GM23248 (cell line): Measurements from ENCODE around the gene BOLA2B.
"Not testable (repeated sequence)": the region's sequence is repeated elsewhere in the genome, so short reads cannot be mapped to it uniquely, and the experiment has no call there.

Experiments used
- EZH2 ChIP-seq: fragments of 200-600 bp; sonication (generic); IDR thresholded peaks from 2 replicates; pipeline ENCODE4 v1.6.1; 2018; ENCODE audit warnings: antibody characterized with exemption, mild to moderate bottlenecking; ENCODE audit not compliant: insufficient read depth, poor library complexity, severe bottlenecking
- EZH2phosphoT487 ChIP-seq: fragments of 200-600 bp; sonication (generic); IDR thresholded peaks from 2 replicates; pipeline ENCODE4 v1.6.1; 2018; ENCODE audit warnings: antibody characterized with exemption, moderate library complexity, mild to moderate bottlenecking, low read depth; ENCODE audit not compliant: insufficient read depth

DNA sequence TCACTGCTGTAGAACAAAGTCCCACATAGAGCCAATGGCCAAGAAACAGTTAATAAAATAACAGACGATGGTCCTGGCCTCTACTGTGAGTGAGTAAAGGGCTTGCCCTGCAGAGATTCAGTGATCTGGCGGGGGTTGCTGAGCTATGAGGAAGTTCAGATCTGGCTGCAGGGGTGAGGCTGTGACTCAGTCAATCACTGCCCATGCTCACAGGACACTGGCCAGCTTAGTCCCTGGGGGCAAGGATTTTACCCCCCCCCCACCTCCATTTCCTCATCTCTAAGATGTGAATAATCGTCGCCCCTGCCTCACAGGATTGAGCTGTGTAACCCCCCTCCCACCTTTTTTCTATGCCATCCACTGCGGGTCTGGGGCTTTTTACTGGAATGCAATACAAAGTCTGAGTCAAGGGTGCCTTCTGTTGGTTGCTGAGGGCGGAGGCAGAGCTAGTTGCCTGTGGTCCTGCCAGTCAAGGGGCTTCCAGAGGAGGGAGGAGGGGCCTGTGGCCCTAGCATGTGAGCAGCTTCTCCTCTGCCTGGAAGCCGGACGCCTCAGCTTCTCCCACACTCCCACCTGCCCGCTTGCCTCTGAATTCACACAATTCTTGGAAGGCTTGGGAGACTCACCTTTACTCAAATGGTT lies 13.7 kb upstream of the BOLA2B start:
- not testable (repeated sequence) for TF ChIP-seq EZH2phosphoT487, EZH2
